ENCODE data around the gene TAF4B. TPM values are rescaled to one million over a fixed set of nuclear protein-coding genes. Genes with fewer than 3 reads are reported as not detected.

The TAF4B gene
- polyA plus RNA-seq, 6 donors from 2014 or later = 4.9 to 13.5 (median 11.4) TPM

- H3K4me3 Mint-ChIP-seq = no peak overlapping the region
- H3K27me3 Mint-ChIP-seq = no peaks in the 10 kb centered on the region
- peaks cover 0 to 12% (median 0%) of the 10 kb centered on the region in 7 donors for H3K9me3 Mint-ChIP-seq
- no peaks in the 10 kb centered on the region for H3K4me1 Mint-ChIP-seq
- peaks cover 0 to 7% of the 10 kb centered on the region in 2 donors for H3K36me3 Mint-ChIP-seq
- no peak overlapping the region for H3K27ac Mint-ChIP-seq
- ATAC-seq (ENCODE audit: low read depth in 2 of 2) = no peak
- no peak for DNase-seq
Observed at GRCh38 chr18:26415631-26416030, 189.4 kb downstream of the TAF4B start.

- Mint-ChIP-seq H3K4me3 (peak overlapping the region in 1 of 8 donors; percentile 72), H3K27ac (no peak overlapping the region), H3K4me1 (no peaks in the 10 kb centered on the region), H3K27me3 (no peaks in the 10 kb centered on the region), H3K9me3 (peaks cover 0 to 12% (median 0%) of the 10 kb centered on the region in 7 donors), H3K36me3 (peaks cover 0 to 7% of the 10 kb centered on the region in 2 donors)
- no peak for DNase-seq
- no peak for ATAC-seq (ENCODE audit: low read depth in 2 of 2)
Observed at GRCh38 chr18:26416652-26417150, 190.5 kb downstream of the TAF4B start.

GRCh38 chr18:26417190-26417589 lies 190.9 kb downstream of the TAF4B start:
- H3K27ac Mint-ChIP-seq = no peak overlapping the region
- ATAC-seq (ENCODE audit: low read depth in 2 of 2) = no peak
- H3K4me1 Mint-ChIP-seq = no peaks in the 10 kb centered on the region
- H3K36me3 Mint-ChIP-seq = peaks cover 0 to 7% of the 10 kb centered on the region in 2 donors
- H3K9me3 Mint-ChIP-seq = peaks cover 0 to 12% (median 0%) of the 10 kb centered on the region in 7 donors
- no peak for DNase-seq
- no peaks in the 10 kb centered on the region for H3K27me3 Mint-ChIP-seq
- H3K4me3 Mint-ChIP-seq = no peak overlapping the region

GRCh38 chr18:26418225-26418624 lies 192.0 kb downstream of the TAF4B start:
- H3K36me3 Mint-ChIP-seq = peaks cover 0 to 7% of the 10 kb centered on the region in 2 donors
- peaks cover 0 to 5% (median 0%) of the 10 kb centered on the region in 3 donors for H3K27me3 Mint-ChIP-seq

GRCh38 chr18:26419746-26420145 lies 193.5 kb downstream of the TAF4B start:
- Mint-ChIP-seq H3K9me3 (no peaks in the 10 kb centered on the region), H3K4me1 (no peaks in the 10 kb centered on the region), H3K4me3 (no peak overlapping the region), H3K27me3 (peaks cover 0 to 5% (median 0%) of the 10 kb centered on the region in 3 donors), H3K27ac (no peak overlapping the region), H3K36me3 (peaks cover 0 to 7% of the 10 kb centered on the region in 2 donors)
- DNase-seq (no peak), ATAC-seq (ENCODE audit: low read depth in 2 of 2) (no peak)

More at GRCh38 chr18:26418225-26418624, 192.0 kb downstream of the TAF4B start:
- Mint-ChIP-seq H3K27ac (no peak overlapping the region), H3K4me3 (no peak overlapping the region), H3K9me3 (peaks cover 0 to 2% (median 0%) of the 10 kb centered on the region in 7 donors), H3K4me1 (no peaks in the 10 kb centered on the region)
- no peak for ATAC-seq (ENCODE audit: low read depth in 2 of 2)
- DNase-seq = no peak

GRCh38 chr18:26421503-26421902 lies 195.3 kb downstream of the TAF4B start:
- no peaks in the 10 kb centered on the region for H3K4me1 Mint-ChIP-seq
- DNase-seq (no peak), ATAC-seq (ENCODE audit: low read depth in 2 of 2) (no peak)
- no peak overlapping the region for H3K27ac Mint-ChIP-seq
- H3K9me3 Mint-ChIP-seq = no peaks in the 10 kb centered on the region
- H3K27me3 Mint-ChIP-seq = peaks cover 0 to 8% (median 0%) of the 10 kb centered on the region in 3 donors
- H3K4me3 Mint-ChIP-seq = no peak overlapping the region
- peaks cover 0 to 7% of the 10 kb centered on the region in 2 donors for H3K36me3 Mint-ChIP-seq

GRCh38 chr18:26421931-26422330 lies 195.7 kb downstream of the TAF4B start:
- peaks cover 0 to 10% (median 0%) of the 10 kb centered on the region in 3 donors for H3K27me3 Mint-ChIP-seq
- H3K4me3 Mint-ChIP-seq = no peak overlapping the region
- no peaks in the 10 kb centered on the region for H3K4me1 Mint-ChIP-seq
- DNase-seq = no peak
- H3K9me3 Mint-ChIP-seq = no peaks in the 10 kb centered on the region
- ATAC-seq (ENCODE audit: low read depth in 2 of 2) = no peak
- H3K36me3 Mint-ChIP-seq = peaks cover 0 to 7% of the 10 kb centered on the region in 2 donors
- H3K27ac Mint-ChIP-seq = no peak overlapping the region

GRCh38 chr18:26422472-26423162 lies 196.4 kb downstream of the TAF4B start:
- Mint-ChIP-seq H3K9me3 (no peaks in the 10 kb centered on the region), H3K4me3 (no peak overlapping the region), H3K27me3 (peaks cover 0 to 10% (median 0%) of the 10 kb centered on the region in 3 donors), H3K36me3 (peaks cover 0 to 7% of the 10 kb centered on the region in 2 donors), H3K27ac (peak overlapping the region in 1 of 6 donors; percentile 34), H3K4me1 (no peaks in the 10 kb centered on the region)
- DNase-seq (no peak), ATAC-seq (ENCODE audit: low read depth in 2 of 2) (no peak)

- ATAC-seq (ENCODE audit: low read depth in 2 of 2) (no peak), DNase-seq (no peak)
- Mint-ChIP-seq H3K27me3 (peaks cover 0 to 10% (median 0%) of the 10 kb centered on the region in 3 donors), H3K27ac (no peak overlapping the region), H3K4me3 (no peak overlapping the region), H3K9me3 (no peaks in the 10 kb centered on the region), H3K36me3 (peaks cover 0 to 4% of the 10 kb centered on the region in 2 donors), H3K4me1 (no peaks in the 10 kb centered on the region)
Observed at GRCh38 chr18:26424428-26425147, 198.3 kb downstream of the TAF4B start.

- no peak for ATAC-seq (ENCODE audit: low read depth in 2 of 2)
- H3K27me3 Mint-ChIP-seq = peaks cover 0 to 10% (median 0%) of the 10 kb centered on the region in 3 donors
- no peaks in the 10 kb centered on the region for H3K9me3 Mint-ChIP-seq
- no peak overlapping the region for H3K4me3 Mint-ChIP-seq
- H3K4me1 Mint-ChIP-seq = no peaks in the 10 kb centered on the region
- no peak for DNase-seq
- no peaks in the 10 kb centered on the region for H3K36me3 Mint-ChIP-seq
- H3K27ac Mint-ChIP-seq = no peak overlapping the region
Observed at GRCh38 chr18:26425148-26425531, 198.9 kb downstream of the TAF4B start.

- Mint-ChIP-seq H3K4me1 (no peaks in the 10 kb centered on the region), H3K36me3 (peaks cover 0 to 3% of the 10 kb centered on the region in 2 donors), H3K4me3 (no peak overlapping the region), H3K27ac (peak overlapping the region in 1 of 6 donors; percentile 7), H3K9me3 (peaks cover 0 to 14% (median 0%) of the 10 kb centered on the region in 7 donors), H3K27me3 (peaks cover 0 to 11% (median 0%) of the 10 kb centered on the region in 3 donors)
- DNase-seq (no peak), ATAC-seq (ENCODE audit: low read depth in 2 of 2) (no peak)
Observed at GRCh38 chr18:26429535-26430226, 203.4 kb downstream of the TAF4B start.

- peaks cover 0 to 14% (median 0%) of the 10 kb centered on the region in 7 donors for H3K9me3 Mint-ChIP-seq
- no peak overlapping the region for H3K4me3 Mint-ChIP-seq
- H3K36me3 Mint-ChIP-seq = peaks cover 7 to 9% of the 10 kb centered on the region in 2 donors
- no peaks in the 10 kb centered on the region for H3K4me1 Mint-ChIP-seq
- ATAC-seq (ENCODE audit: low read depth in 2 of 2) (no peak), DNase-seq (no peak)
- H3K27me3 Mint-ChIP-seq = peaks cover 0 to 23% (median 19%) of the 10 kb centered on the region in 3 donors
- H3K27ac Mint-ChIP-seq = no peak overlapping the region
Observed at GRCh38 chr18:26432651-26433424, 206.6 kb downstream of the TAF4B start.
